Upper lobe of left lung (tissue), 6 donors: ENCODE data around the gene OPRD1. TPM values are rescaled to one million over a fixed set of nuclear protein-coding genes. Genes with fewer than 3 reads are reported as not detected.

Experiments used
- ATAC-seq, 2 donors: fragments of 200-7000 bp; cut with Tn5 transposase; one replicate each; pipeline ENCODE4 v1.9.1; 2022; ENCODE audit warnings: mild to moderate bottlenecking in 2 of 2, moderate library complexity in 2 of 2; ENCODE audit not compliant: low FRiP score in 2 of 2
- DNase-seq, 2 donors: peaks; one replicate each; pipeline ENCODE4 v3.0.0-alpha.2; 2019 to 2020
- H3K27ac ChIP-seq, 4 donors: fragments of 200-600 bp; sonication (generic); one replicate each; pipeline ENCODE4 v1.5.1; 2016 to 2019
- H3K27me3 ChIP-seq, 4 donors: fragments of 200-600 bp; sonication (generic); one replicate each; pipeline ENCODE4 v1.5.1; 2017 to 2019
- H3K36me3 ChIP-seq, 4 donors: fragments of 200-600 bp; sonication (generic); one replicate each; pipeline ENCODE4 v1.5.1; 2016 to 2019
- H3K4me1 ChIP-seq, 4 donors: fragments of 200-600 bp; sonication (generic); one replicate each; pipeline ENCODE4 v1.5.1; 2018 to 2019
- H3K4me3 ChIP-seq, 4 donors: fragments of 200-600 bp; sonication (generic); one replicate each; pipeline ENCODE4 v1.5.1; 2017 to 2019; ENCODE audit warnings: mild to moderate bottlenecking in 2 of 4, moderate library complexity in 1 of 4
- H3K9me3 ChIP-seq, 4 donors: fragments of 200-600 bp; sonication (generic); one replicate each; pipeline ENCODE4 v1.5.1; 2018 to 2019
- EP300 ChIP-seq, 4 donors: sonication (generic); formaldehyde crosslinking; IDR thresholded peaks; one replicate each; pipeline ENCODE4 v1.5.1; 2017; ENCODE audit warnings: antibody characterized with exemption in 4 of 4, control low read depth in 2 of 4
- POLR2A ChIP-seq, 4 donors: fragments of 450-650 bp; IDR thresholded peaks; one replicate each; pipeline ENCODE4 v1.5.1; 2016 to 2017; ENCODE audit warnings: antibody characterized with exemption in 4 of 4, mild to moderate bottlenecking in 2 of 4
- POLR2AphosphoS5 ChIP-seq, 2 donors: sonication (generic); formaldehyde crosslinking; IDR thresholded peaks; one replicate each; pipeline ENCODE4 v1.5.1; 2017; ENCODE audit warnings: antibody characterized with exemption in 2 of 2
- WGBS, 2 donors: methylation state at CpG; one replicate each; pipeline ENCODE4 v1.1.5; 2017 to 2018; 5-methylcytosine and 5-hydroxymethylcytosine counted together
- total RNA-seq, 6 donors: library from RNA; depleted of rRNA in 4 of 6; stranded (reverse); fragments of >200 nt in 4 of 6; gene quantifications; one replicate each; pipeline versions ENCODE4 v1.1.0 to v1.2.1, GENCODE V29; 2016 to 2021
- TF ChIP-seq, protein P1 (sequence below), 6 experiments: fragments of 450-650 bp in 4 of 6; fragments of 200-600 bp in 2 of 6; sonication (generic) in 2 of 6; IDR thresholded peaks; one replicate each; pipeline ENCODE4 v1.5.1; 2016 to 2019; ENCODE audit warnings: antibody characterized with exemption in 6 of 6
- donor health status: DM: no; HTN: no; CAD: no; lungs with moderate emphysema.
- donor health status: DM: no; HTN: yes; CAD: no; lungs with severe emphysema.

Gene OPRD1
- total RNA-seq, 6 donors from 2014 or later, result not detected

DNA sequence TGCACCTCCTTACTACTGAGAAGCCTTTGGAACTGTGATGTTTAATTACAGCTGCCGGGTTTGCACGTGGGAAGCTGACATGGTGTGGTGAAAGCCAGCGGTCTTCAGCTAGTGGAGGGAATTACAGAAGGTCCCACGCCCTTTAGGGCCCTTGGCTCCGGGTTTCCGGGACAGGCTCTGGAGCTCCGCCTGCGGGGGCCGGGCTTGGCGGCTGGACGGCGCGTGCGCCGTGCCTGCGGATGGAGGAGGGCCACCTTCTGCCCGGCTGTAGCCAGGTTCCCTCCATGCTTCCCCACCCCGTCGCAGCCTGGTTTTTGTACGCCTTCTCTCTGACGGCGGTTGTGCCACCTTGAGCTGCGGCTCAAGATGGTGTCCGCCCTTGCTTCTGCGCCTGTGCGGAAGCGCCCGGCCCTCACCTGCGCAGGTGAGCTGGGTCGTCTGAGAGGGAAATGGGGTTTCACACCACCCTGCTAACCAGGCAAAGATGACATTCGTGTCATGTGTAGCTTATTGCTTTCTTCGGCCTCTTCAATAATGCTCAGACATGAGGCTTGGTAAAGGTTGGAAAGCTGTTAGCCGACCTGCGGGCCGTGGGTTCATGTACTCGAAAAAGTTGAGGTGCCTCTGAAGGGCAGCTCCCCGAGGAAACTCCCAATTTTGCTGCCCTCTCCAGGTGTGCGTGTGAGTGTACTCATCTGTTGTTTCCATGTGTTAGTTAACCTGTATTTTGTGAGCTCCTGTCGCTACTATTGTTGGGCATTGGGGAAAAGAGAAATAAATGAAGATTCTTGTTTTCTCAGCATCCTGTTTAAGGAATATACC is 36.6 kb upstream of the OPRD1 start:
- H3K27me3 ChIP-seq, result no peaks in the 10 kb centered on the region
- no peaks in the 10 kb centered on the region for H3K9me3 ChIP-seq

DNA sequence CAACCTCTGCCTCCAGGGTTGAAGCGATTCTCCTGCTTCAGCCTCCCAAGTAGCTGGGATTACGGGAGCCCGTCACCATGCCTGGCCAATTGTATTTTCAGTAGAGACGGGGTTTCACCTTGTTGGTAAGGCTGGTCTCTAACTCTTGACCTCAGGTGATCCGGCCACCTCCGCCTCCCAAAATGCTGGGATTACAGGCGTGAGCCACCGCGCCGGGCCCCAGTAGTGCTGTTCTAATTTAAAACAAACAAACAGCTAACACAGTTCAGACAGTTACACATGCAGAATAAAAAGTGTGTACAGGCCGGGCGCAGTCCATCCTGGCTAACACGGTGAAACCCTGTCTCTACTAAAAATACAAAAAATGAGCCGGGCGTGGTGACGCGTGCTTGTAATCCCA is 35.6 kb upstream of the OPRD1 start:
- no peaks in the 10 kb centered on the region for H3K27me3 ChIP-seq
- no peak for ATAC-seq
- 97 to 98% methylated on average over 17 of the region's 17 CpGs for WGBS, 2 donors
- no peak overlapping the region for H3K4me3 ChIP-seq
- H3K9me3 ChIP-seq, result no peaks in the 10 kb centered on the region
- peak overlapping the region in 1 of 4 donors; percentile 82 for H3K27ac ChIP-seq
- DNase-seq, result peak in 1 of 2 donors; percentile 49
- TF ChIP-seq, protein P1, sequence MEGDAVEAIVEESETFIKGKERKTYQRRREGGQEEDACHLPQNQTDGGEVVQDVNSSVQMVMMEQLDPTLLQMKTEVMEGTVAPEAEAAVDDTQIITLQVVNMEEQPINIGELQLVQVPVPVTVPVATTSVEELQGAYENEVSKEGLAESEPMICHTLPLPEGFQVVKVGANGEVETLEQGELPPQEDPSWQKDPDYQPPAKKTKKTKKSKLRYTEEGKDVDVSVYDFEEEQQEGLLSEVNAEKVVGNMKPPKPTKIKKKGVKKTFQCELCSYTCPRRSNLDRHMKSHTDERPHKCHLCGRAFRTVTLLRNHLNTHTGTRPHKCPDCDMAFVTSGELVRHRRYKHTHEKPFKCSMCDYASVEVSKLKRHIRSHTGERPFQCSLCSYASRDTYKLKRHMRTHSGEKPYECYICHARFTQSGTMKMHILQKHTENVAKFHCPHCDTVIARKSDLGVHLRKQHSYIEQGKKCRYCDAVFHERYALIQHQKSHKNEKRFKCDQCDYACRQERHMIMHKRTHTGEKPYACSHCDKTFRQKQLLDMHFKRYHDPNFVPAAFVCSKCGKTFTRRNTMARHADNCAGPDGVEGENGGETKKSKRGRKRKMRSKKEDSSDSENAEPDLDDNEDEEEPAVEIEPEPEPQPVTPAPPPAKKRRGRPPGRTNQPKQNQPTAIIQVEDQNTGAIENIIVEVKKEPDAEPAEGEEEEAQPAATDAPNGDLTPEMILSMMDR (IDR thresholded peaks at IDR 0.05), result no peak
- TF ChIP-seq EP300 (IDR thresholded peaks at IDR 0.05), result no peak
- TF ChIP-seq POLR2AphosphoS5 (IDR thresholded peaks at IDR 0.05), result no peak
- no peak for TF ChIP-seq POLR2A (IDR thresholded peaks at IDR 0.05)
- H3K4me1 ChIP-seq, result peaks cover 0 to 18% (median 15%) of the 10 kb centered on the region in 4 donors
- H3K36me3 ChIP-seq, result peaks cover 0 to 14% (median 7%) of the 10 kb centered on the region in 4 donors

More for the DNA sequence above, 36.6 kb upstream of the OPRD1 start:
- ATAC-seq (peak; percentile 95 to 98), DNase-seq (peak; percentile 86 to 96)
- TF ChIP-seq POLR2AphosphoS5 (IDR thresholded peaks at IDR 0.05), result peak in 1 of 2 donors; percentile 37
- TF ChIP-seq EP300 (IDR thresholded peaks at IDR 0.05), result peak in 1 of 4 donors; percentile 10
- TF ChIP-seq POLR2A (IDR thresholded peaks at IDR 0.05), result peak in 1 of 4 donors; percentile 67
- TF ChIP-seq, protein P1 (IDR thresholded peaks at IDR 0.05), result peak in 1 of 6 experiments; percentile 9
- peak overlapping the region; percentile 31 to 82 (median 76) for H3K27ac ChIP-seq
- peaks cover 0 to 21% (median 12%) of the 10 kb centered on the region in 4 donors for H3K36me3 ChIP-seq
- peaks cover 0 to 18% (median 14%) of the 10 kb centered on the region in 4 donors for H3K4me1 ChIP-seq
- 9 to 15% methylated on average over 24 to 33 of the region's 39 CpGs for WGBS, 2 donors
- H3K4me3 ChIP-seq, result peak overlapping the region in 3 of 4 donors; percentile 45 to 56 (median 54)

DNA sequence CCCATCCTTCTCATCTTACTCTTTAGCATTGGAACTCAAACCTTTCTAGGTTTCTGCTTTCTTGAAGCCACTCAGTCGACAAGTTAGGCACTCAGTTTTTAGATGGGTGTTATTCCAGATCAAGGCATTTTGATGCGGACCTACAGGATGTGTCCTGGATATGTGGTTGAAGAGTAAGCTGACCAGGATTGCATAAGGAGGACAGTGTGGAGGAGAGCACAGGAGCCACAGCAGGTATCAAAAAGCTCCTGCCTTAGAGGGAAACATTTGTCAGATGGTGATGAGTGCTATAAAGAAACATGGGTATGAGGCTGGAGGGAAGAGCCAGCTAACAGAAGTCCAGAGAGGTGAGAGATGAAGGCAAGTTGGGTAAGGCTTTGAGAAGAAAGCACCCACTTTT is 33.9 kb upstream of the OPRD1 start:
- Histone ChIP-seq H3K9me3 (no peaks in the 10 kb centered on the region), H3K27me3 (no peaks in the 10 kb centered on the region), H3K27ac (no peak overlapping the region), H3K36me3 (peaks cover 0 to 9% (median 2%) of the 10 kb centered on the region in 4 donors), H3K4me1 (peaks cover 0 to 18% (median 15%) of the 10 kb centered on the region in 4 donors), H3K4me3 (no peak overlapping the region)
- TF ChIP-seq POLR2A (IDR thresholded peaks at IDR 0.05) (no peak), POLR2AphosphoS5 (IDR thresholded peaks at IDR 0.05) (no peak)
- no peak for DNase-seq
- WGBS, 2 donors, result 86 to 90% methylated on average over 2 of the region's 2 CpGs
- ATAC-seq, result no peak

DNA sequence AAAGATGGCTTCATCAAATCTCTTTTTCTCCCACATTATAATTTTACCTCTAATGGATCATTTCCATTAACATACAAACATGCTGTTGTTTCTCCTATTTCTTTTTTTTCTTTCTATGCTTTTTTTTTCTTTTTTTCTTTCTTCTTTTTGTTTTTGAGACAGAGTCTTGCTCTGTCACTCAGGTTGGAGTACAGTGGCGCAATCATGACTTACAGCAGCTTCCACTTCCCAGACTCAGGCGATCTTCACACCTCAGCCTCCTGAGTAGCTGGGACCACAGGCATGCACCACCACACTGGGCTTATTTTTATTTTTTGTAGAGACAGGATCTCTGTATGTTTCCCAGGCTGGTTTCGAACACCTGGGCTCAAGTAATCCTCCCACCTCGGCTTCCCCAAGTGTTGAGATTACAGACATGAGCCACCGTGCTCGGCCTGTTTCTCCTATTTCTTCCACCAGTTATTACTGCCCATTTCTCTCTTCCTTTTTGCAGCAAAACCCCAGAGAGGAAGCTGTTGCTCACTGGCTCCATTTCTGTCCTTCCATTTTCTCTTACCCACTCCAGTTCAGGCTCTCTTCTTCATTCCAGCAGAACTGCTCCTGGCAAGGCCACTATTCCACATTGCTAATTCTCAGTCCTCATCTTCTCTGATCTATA is 32.1 kb upstream of the OPRD1 start:
- Histone ChIP-seq H3K27ac (peak overlapping the region in 1 of 4 donors; percentile 58), H3K36me3 (no peaks in the 10 kb centered on the region), H3K27me3 (no peaks in the 10 kb centered on the region), H3K4me1 (peaks cover 0 to 12% (median 9%) of the 10 kb centered on the region in 4 donors), H3K9me3 (no peaks in the 10 kb centered on the region), H3K4me3 (no peak overlapping the region)
- ATAC-seq (no peak), DNase-seq (no peak)
- 76 to 84% methylated on average over 6 of the region's 6 CpGs for WGBS, 2 donors
- TF ChIP-seq EP300 (IDR thresholded peaks at IDR 0.05) (no peak), POLR2A (IDR thresholded peaks at IDR 0.05) (no peak), POLR2AphosphoS5 (IDR thresholded peaks at IDR 0.05) (no peak)
- TF ChIP-seq, protein P1 (IDR thresholded peaks at IDR 0.05), result no peak

DNA sequence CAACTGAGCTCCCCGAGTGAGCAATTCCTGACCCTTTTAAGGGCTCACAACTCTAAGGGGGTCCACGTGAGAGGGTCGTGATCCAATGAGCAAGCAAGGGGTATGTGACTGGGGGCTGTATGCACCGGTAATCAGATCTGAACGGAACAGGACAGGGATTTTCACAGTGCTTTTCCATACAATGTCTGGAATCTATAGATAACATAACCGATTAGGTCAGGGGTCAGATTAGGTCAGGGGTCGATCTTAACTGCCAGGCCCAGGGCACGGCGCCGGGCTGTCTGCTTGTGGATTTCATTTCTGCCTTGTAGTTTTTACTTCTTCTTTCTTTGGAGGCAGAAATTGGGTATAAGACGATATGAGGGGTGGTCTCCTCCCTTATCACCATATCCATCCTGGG is 30.7 kb upstream of the OPRD1 start:
- no peak for ATAC-seq
- 81% methylated on average over 11 of the region's 11 CpGs for WGBS, 2 donors
- no peaks in the 10 kb centered on the region for H3K9me3 ChIP-seq
- DNase-seq, result peak in 1 of 2 donors; percentile 43
- H3K4me3 ChIP-seq, result no peak overlapping the region
- no peaks in the 10 kb centered on the region for H3K27me3 ChIP-seq
- H3K27ac ChIP-seq, result no peak overlapping the region
- no peak for TF ChIP-seq POLR2A (IDR thresholded peaks at IDR 0.05)
- TF ChIP-seq, protein P1 (IDR thresholded peaks at IDR 0.05), result no peak
- TF ChIP-seq POLR2AphosphoS5 (IDR thresholded peaks at IDR 0.05), result no peak
- no peak for TF ChIP-seq EP300 (IDR thresholded peaks at IDR 0.05)
- no peaks in the 10 kb centered on the region for H3K36me3 ChIP-seq
- H3K4me1 ChIP-seq, result peaks cover 0 to 9% (median 3%) of the 10 kb centered on the region in 4 donors
